SU-DHL-6 (cell line): ENCODE results near the gene RIMBP3C.
"Not testable (repeated sequence)": the region's sequence is repeated elsewhere in the genome, so short reads cannot be mapped to it uniquely, and the experiment has no call there.

Source experiments
- CTCF ChIP-seq: fragments of 200-600 bp; sonication (generic); IDR thresholded peaks from one replicate; pipeline ENCODE4 v1.5.1; 2017; ENCODE audit warnings: antibody characterized with exemption, mild to moderate bottlenecking, low read length, moderate library complexity; ENCODE audit not compliant: insufficient read depth, poor library complexity, severe bottlenecking
- EZH2phosphoT487 ChIP-seq: fragments of 200-600 bp; sonication (generic), shearing (Covaris generic); conservative IDR thresholded peaks from 2 replicates; pipeline ENCODE4 v1.6.1; 2018; ENCODE audit warnings: mild to moderate bottlenecking, antibody characterized with exemption, low read length, moderate library complexity, mixed read lengths

- TF ChIP-seq CTCF, EZH2phosphoT487: not testable (repeated sequence)
These were observed 53.3 kb downstream of the RIMBP3C start for GRCh38 chr22:21497984-21498383.
